GM19193 (cell line): ENCODE results near the gene FAM170B.

ENCODE experiments used
- POLR2A ChIP-seq: IDR thresholded peaks from 4 replicates; pipeline ENCODE4 v1.6.1; 2011; ENCODE audit not compliant: insufficient read depth, insufficient read length; ENCODE audit errors: extremely low read depth

The FAM170B gene

GRCh38 chr10:49123981-49124950, 9.6 kb downstream of the FAM170B start:
- no peak for TF ChIP-seq POLR2A

DNA sequence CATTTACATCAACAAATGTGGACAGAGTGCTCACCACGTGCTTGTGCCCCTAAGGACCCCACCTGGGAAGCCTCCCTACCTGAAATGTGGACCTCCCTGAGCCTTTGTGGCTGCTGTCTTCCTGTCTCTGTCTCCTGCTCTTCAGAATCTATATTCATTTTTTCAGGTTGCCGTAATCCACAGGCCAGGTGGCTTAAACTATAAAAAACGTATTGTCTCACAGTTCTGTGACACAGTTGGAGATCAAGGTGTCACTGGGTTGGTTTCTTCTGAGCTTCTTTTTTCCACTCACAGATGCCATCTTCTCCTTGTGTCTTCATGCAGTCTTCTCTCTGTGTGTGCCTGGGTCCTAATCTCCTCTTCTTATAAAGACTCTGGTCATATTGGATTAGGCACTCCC, 12.9 kb downstream of the FAM170B start:
- TF ChIP-seq POLR2A: no peak

DNA sequence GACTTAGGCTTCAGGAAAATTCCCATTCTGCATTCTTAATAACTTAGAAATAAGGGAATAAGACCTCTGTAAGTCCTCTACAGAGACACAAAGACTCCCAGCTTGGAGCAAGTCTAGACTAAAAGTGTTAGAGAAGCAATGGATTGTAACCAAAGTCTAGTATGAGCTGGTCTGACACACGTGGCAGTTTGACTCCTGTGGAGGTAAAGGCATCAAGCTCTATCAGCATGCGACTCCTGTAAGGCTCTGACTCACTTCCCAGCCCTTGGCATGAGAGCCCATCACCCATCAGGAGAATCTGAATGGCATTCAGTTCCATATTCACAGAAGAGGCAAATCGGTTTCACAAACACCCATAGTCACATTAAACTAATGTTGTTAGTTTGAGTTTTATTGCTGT, 14.1 kb downstream of the FAM170B start:
- TF ChIP-seq POLR2A: no peak

DNA sequence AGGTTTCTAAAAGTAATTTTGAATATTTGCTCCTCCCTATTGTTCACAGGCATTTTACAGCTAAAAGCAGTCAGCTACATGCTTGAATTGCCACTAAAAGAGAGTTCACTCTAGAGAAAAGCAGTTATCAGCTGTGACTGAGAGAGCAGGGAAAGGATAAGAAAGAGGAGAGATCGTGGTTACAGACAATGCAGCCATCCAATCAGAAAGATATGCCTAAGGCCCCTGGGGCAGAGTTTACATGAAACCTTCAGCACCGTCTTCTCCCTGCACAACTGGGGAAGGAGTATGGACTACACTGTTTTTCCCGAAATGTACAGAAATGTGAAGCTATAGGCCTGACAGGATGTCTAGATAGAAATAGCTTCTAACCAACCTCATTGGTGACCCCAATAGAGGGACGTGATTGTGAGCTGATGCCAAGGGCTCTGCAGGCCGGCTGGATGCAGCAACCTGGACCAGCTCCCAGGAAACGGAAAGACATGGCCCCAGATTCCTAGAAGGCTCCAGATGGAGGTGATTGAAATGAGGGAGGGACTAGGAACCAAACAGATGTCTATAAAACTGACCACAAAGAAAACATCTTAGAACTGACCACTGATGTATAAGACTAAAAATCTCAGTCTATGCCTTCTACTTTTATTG, 15.3 kb downstream of the FAM170B start:
- TF ChIP-seq POLR2A: no peak

GRCh38 chr10:49117376-49118070, 16.3 kb downstream of the FAM170B start:
- TF ChIP-seq POLR2A: no peak

DNA sequence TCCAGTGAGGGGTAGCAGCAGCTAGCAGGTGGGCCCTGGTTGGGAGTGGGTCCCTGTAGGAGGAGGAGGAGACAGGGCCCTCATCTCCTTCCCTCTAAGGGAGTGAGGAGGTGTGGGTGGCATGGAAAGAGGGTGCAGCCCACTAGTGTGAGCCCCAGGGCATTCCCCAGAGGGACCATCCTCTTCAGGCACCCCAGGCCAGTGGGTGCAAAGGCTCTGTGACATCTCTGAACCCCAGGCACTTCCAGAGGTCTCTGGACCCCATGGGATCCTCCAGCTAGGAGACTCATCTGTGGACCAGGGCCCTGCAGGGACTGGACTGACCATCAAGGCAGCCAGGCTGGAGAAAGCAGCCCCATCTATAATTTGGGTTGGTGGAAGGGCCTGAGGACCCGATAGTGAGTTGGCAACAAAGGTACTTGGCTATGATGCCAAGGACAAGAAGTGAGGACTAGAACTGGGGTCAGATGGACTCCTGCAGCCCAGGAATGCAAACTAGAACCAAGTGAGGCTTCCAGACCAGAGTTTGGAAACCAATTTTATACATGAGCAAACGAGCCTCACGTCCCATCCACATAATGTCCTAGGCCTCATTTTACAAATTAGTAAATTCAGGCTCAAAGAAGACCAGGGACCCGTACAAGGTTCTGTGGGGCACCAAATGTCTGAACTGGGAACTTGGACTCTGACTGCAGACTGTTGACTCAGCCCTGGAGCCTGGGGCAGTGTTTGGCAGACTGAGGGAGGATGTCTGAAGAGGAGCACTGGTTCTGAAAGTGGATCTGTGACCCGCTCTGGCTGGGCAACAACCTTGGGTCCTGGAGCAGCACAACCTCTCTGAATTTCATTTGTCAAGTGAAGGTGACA, 17.1 kb downstream of the FAM170B start:
- no peak for TF ChIP-seq POLR2A

GRCh38 chr10:49115796-49116508, 17.9 kb downstream of the FAM170B start:
- TF ChIP-seq POLR2A: no peak

- TF ChIP-seq POLR2A: no peak
Observed at GRCh38 chr10:49115015-49115795, 18.6 kb downstream of the FAM170B start, which contains the start of gene VSTM4. Gene VSTM4, minus strand, starts transcription at chr10:49115522. Its CDS starts 37 bp downstream, at chr10:49115485.

GRCh38 chr10:49114718-49115014, 19.2 kb downstream of the FAM170B start:
- TF ChIP-seq POLR2A: no peak

DNA sequence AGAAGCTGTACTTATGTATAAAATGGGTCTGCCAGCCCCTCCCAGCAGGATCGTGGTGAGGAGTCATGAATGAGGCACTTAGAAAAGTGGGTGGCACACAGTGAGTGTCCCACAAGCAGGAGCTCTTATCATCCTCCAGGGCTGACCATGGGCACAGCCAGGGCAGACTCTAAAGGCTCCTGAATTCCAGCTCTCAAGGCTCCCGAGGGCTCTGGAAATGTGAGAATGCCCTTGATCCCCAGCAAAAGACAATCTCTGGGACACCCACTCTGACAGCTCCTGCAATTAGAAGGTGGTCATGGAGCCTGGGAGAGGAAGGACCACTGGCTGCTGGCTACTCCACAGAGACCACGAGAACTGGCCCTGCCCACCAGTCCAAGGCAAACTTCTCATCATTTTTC, 20.1 kb downstream of the FAM170B start:
- no peak for TF ChIP-seq POLR2A

DNA sequence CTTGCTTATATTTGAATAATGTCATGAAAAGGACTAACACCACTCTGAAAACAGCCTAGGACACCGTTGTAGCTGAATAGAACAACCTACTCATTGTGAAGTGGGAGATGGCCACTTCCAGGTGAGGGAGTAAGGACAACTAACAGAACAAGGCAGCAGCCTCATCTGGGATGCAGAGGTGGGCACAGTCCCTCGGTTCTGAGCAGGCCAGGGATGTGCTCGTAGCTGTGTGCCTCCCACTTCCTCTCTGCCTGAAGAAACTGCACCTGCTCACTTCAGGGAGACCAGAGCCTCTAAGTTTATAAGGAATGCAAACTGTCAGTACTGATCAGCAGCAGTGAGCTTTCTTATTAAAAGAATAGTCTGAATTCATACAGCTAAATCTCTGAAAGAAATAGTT, 21.0 kb downstream of the FAM170B start:
- TF ChIP-seq POLR2A: no peak

DNA sequence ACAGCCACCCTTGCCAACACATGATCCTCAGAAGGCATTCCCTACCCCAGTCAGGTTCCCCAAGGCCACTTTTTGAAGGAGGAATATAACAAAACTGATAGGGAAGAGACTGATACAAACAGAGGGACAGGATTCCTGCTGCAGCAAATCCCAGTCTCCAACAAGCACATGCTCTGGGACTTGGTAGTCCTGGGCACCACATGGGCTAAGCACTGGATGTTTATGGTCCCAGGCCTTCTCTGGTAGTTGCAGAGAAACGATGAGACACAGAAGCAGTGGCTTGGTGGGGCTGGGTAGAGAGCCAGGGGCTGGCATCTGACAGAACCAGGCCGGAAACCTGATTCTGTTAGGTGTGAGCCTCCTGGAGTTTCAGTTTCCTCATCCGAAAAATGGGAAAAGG, 21.7 kb downstream of the FAM170B start:
- no peak for TF ChIP-seq POLR2A

GRCh38 chr10:49111320-49111698, 22.5 kb downstream of the FAM170B start:
- no peak for TF ChIP-seq POLR2A
